Adipose tissue (tissue), 3 donors: ENCODE results near the gene DKKL1. TPM values are rescaled to one million over a fixed set of nuclear protein-coding genes. Genes with fewer than 3 reads are reported as not detected.

Experiments
- H3K27ac ChIP-seq: one replicate; pipeline ENCODE4 v1.5.1; 2013; ENCODE audit warnings: low read depth, low read length
- WGBS, 3 donors: extraction: QIAGEN DNeasy Blood & Tissue Kit; methylation state at CpG; one replicate each; pipeline ENCODE4 v1.1.7; 2013; 5-methylcytosine and 5-hydroxymethylcytosine counted together
- polyA plus RNA-seq, 3 donors: library from polyadenylated mRNA; stranded (reverse); fragments of 200-250 nt; gene quantifications; one replicate each; pipeline ENCODE4 v1.2.3, GENCODE V29; 2013
- donor health status: healthy with polysubstance abuse.
- donor health status: Bipolar disorder and iron deficiency.
- donor health status: healthy.

Gene DKKL1
- polyA plus RNA-seq, 3 donors, result 0.21 to 0.61 TPM; not detected in 1

GRCh38 chr19:49409441-49410029 lies 45.9 kb downstream of the DKKL1 start:
- no peak overlapping the region for H3K27ac ChIP-seq
- 67 to 75% (median 68%) methylated on average over 5 of the region's 5 CpGs for WGBS, 3 donors

- no peak overlapping the region for H3K27ac ChIP-seq
- WGBS, 3 donors, result 67 to 77% (median 73%) methylated on average over 3 of the region's 3 CpGs
Observed at GRCh38 chr19:49411681-49412326, 48.1 kb downstream of the DKKL1 start.

GRCh38 chr19:49413348-49413747 lies 49.7 kb downstream of the DKKL1 start:
- 63 to 70% (median 65%) methylated on average over 9 of the region's 9 CpGs for WGBS, 3 donors
- no peak overlapping the region for H3K27ac ChIP-seq

GRCh38 chr19:49414256-49414655 lies 50.6 kb downstream of the DKKL1 start:
- 73 to 88% (median 83%) methylated on average over 3 of the region's 3 CpGs for WGBS, 3 donors

GRCh38 chr19:49415102-49415809 lies 51.6 kb downstream of the DKKL1 start:
- H3K27ac ChIP-seq, result no peak overlapping the region
- 45 to 72% (median 49%) methylated on average over 15 of the region's 15 CpGs for WGBS, 3 donors

More at GRCh38 chr19:49414256-49414655, 50.6 kb downstream of the DKKL1 start:
- no peak overlapping the region for H3K27ac ChIP-seq

GRCh38 chr19:49415810-49416200 lies 52.1 kb downstream of the DKKL1 start:
- no peak overlapping the region for H3K27ac ChIP-seq
- 78 to 92% (median 90%) methylated on average over 2 of the region's 2 CpGs for WGBS, 3 donors

GRCh38 chr19:49417088-49417487 lies 53.4 kb downstream of the DKKL1 start:
- WGBS, 3 donors, result 65 to 73% (median 71%) methylated on average over 5 to 7 of the region's 7 CpGs

GRCh38 chr19:49418511-49418910 lies 54.8 kb downstream of the DKKL1 start:
- WGBS, 3 donors, result 80 to 86% (median 81%) methylated on average over 5 of the region's 5 CpGs
- H3K27ac ChIP-seq, result no peak overlapping the region

More at GRCh38 chr19:49417088-49417487, 53.4 kb downstream of the DKKL1 start:
- H3K27ac ChIP-seq, result no peak overlapping the region

GRCh38 chr19:49419173-49419572 lies 55.5 kb downstream of the DKKL1 start:
- H3K27ac ChIP-seq, result no peak overlapping the region

GRCh38 chr19:49420227-49420626 lies 56.5 kb downstream of the DKKL1 start:
- no peak overlapping the region for H3K27ac ChIP-seq
- 75 to 83% (median 75%) methylated on average over 2 of the region's 2 CpGs for WGBS, 3 donors

More at GRCh38 chr19:49419173-49419572, 55.5 kb downstream of the DKKL1 start:
- WGBS, 3 donors, result 74 to 87% (median 84%) methylated on average over 2 of the region's 2 CpGs

- H3K27ac ChIP-seq, result no peak overlapping the region
- WGBS, 3 donors, result 5 to 9% (median 8%) methylated on average over 48 of the region's 48 CpGs
Observed at GRCh38 chr19:49421039-49421877, 57.6 kb downstream of the DKKL1 start.

- WGBS, 3 donors, result 15 to 26% (median 25%) methylated on average over 3 of the region's 3 CpGs
- no peak overlapping the region for H3K27ac ChIP-seq
Observed at GRCh38 chr19:49421878-49422202, 58.2 kb downstream of the DKKL1 start.

GRCh38 chr19:49422407-49423070 lies 58.9 kb downstream of the DKKL1 start:
- WGBS, 3 donors, result 2 to 4% (median 3%) methylated on average over 49 to 58 of the region's 58 CpGs
- no peak overlapping the region for H3K27ac ChIP-seq

GRCh38 chr19:49423071-49423984 lies 59.7 kb downstream of the DKKL1 start, which contains the start of gene PTH2:
Gene PTH2 (minus strand): TSS chr19:49423441. CDS start chr19:49423339, 102 bp downstream.
- 7 to 8% (median 8%) methylated on average over 42 of the region's 42 CpGs for WGBS, 3 donors
- no peak within 1 kb of the TSS for H3K27ac ChIP-seq

GRCh38 chr19:49423985-49424303 lies 60.3 kb downstream of the DKKL1 start:
- H3K27ac ChIP-seq, result no peak overlapping the region
- WGBS, 3 donors, result 12 to 21% (median 19%) methylated on average over 3 of the region's 3 CpGs
